ENCODE measurements around the gene RERG.
"Not testable (repeated sequence)": the region's sequence is repeated elsewhere in the genome, so short reads cannot be mapped to it uniquely, and the experiment has no call there.

Gene RERG

DNA sequence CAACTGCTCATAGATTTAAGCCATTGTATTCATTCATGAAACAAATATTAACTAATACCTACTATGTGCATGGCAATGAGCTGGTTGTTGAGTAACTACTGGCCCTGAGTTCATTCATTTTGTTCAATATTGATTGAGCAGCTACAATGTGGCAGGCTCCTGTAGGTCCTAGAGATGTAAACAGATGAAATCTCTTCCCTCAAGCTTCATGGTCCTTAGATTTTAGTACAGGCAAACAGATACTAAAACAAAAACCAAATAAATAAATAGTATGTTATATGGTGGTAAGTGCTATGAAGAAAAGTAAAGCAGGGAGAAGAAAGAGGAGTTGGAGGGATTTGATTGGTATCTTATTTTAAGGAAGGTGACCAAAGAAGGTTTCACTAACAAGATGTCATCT lies 77.8 kb downstream of the RERG start:
- no peak for DNase-seq (ENCODE audit: low spot score)

DNA sequence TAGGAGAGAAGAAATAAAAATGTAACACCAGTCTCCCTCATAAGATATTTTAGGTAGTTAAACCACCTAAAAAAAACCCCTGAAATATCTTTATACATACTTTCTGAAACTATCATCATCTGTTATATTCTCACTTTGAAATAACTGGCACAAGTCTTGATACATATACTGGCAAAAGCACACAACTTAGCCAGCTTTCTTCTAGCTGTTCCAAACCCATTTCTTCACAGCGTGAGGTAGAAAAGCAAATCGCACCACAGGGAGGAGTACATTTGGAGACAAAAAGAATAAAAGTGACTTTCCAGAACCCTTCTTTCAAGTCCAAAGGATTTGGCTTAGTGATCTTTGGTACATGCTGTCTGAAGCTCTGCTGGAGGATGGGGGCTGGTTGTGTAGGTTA lies 78.5 kb downstream of the RERG start:
- DNase-seq (ENCODE audit: low spot score) = no peak

DNA sequence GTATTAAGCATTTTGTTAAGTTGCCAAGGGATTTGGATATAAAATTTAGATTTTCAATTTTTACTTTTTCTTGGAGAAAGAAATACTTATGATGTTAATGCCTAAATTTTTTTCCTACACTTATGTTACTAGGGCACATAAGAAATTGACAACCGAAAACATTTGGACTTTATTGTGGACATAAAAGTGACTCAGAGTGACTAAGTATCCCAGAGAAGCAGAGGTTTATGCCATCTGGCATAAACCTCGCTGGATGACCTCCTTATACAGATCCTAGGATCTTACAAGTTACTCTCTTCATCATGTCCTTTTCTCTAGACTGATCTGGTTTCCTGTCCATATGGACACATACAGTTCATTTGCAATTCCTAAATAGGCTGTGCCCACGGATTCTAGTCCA lies 89.8 kb downstream of the RERG start:
- DNase-seq (ENCODE audit: low spot score) = no peak

DNA sequence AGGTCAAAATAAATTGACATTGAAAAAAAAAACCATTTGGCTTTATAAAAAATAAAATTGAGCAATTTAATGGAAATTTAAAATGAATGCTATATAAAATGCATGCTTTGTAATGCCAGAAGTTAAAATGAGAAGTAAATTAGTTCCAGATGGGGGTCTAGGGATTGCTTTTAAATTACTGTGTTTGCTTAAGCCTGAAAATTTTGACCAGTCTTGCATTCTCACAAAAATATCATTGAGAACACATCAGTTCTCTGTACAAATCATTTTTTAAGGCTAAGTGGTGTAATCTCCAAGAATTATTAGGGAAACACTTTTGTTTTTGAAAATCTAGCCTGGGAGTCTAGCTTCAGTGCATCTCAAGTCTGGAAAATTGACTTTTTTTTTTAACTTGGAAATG lies 90.7 kb downstream of the RERG start:
- no peak for DNase-seq (ENCODE audit: low spot score)

DNA sequence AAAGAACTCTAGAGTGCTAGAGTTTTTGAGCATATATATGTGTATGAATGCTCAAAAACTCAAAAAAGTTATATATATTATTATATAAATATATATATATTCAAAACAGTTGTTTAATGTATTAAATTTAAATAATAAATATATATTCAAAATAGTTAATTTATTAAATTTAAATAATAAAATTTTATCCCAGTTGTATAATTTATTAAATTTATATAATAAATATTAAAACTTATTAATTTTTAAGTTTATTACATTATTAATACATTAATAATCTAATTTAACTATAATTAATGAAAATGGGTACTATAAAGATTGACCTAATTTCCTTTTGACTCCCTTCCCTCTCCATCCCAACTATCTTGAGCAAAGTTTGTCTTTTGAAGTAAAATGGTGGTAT lies 97.8 kb downstream of the RERG start:
- no peak for DNase-seq (ENCODE audit: low spot score)

DNA sequence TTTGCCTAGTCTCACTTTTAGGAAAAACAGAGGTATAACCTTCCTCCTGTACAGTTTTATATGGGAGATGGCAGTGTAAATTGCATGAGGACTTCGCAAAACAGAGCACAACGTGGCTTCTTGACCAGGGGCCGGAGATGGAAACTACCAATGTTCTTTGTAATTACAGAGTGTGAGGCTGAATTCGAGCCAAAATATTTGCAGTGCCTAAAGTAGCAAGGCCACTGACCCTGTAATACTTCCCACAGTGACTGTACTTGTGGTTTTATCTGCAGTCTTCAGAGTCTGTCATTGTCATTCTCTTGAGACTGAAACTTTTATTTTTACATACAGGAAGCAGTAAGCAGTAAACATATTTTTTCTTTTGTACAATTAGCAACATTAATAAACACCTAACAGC lies 98.9 kb downstream of the RERG start:
- DNase-seq (ENCODE audit: low spot score) = no peak

DNA sequence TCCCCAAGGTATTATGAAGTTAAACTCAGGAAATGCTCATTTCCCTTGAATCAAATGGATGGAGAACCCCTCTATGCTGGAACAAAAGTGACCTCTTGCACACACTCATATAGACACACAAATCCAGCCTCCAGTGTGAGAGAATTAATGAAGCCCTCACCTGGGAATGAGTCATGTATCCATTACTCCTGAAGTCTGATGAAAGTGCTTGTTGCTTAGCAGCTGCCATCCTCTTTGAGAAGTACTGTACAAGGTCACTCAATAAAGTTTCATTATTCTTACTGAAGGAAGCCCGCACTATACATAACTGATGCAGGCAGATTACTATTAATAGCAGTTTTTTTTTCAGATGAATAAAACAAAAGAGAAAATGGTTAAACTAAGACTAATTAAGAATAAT lies 102.3 kb downstream of the RERG start:
- DNase-seq (ENCODE audit: low spot score) = no peak

DNA sequence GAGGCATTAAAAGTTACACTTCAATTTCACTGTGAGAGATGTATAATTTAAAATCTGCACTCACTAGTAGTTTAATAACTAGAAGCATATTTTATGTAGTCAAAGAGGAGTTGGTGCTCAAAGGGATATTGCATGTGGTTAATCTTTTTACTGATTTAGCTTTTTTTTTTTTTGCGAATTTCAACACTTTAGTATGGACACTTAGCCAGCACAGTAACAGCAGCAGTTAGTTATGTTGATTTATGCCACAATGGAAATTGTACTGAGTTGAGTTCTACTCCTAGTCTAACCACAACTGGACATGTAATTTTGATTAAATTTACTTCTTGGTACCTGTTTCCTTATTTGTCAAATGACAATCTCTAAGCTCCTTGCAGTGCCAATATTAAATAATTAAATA lies 104.2 kb downstream of the RERG start:
- no peak for DNase-seq (ENCODE audit: low spot score)

DNA sequence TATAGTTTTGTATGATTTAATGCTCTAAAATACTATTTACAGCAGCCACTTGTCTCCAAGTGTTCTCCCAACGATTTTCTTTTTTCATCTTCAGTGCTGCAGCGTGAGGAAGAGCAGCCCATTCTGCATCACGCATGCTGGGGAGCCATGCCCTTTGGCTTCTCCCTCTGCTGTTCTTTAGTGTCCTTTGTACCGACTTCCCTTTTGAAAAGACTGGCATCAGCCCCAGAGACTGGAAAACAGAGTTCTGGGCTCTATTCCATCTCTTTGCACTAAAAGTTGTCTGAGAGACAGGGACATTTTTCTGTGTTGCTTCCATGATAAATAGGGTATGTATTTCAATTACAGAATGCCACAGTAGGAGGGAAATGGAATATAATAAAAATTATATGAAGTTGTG lies 105.1 kb downstream of the RERG start:
- no peak for DNase-seq (ENCODE audit: low spot score)

DNA sequence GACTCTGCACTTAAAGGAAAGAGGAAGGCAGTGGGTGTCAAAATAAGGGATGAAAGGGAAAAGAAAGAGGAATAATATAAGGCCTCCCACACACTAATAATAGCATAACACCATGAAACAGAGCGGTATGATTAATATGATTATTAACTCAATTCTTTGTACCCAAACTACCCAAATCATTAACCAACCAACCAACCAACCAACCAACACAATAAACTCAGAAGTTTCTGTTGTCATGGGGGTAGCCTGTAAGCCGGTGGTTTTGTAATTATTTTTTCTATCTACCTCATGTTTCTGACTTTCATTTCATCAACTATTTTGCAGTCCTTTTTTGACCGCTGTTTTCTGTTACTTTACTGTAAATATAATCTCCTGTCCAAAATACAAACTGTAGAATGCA lies 105.8 kb downstream of the RERG start:
- DNase-seq (ENCODE audit: low spot score) = no peak

DNA sequence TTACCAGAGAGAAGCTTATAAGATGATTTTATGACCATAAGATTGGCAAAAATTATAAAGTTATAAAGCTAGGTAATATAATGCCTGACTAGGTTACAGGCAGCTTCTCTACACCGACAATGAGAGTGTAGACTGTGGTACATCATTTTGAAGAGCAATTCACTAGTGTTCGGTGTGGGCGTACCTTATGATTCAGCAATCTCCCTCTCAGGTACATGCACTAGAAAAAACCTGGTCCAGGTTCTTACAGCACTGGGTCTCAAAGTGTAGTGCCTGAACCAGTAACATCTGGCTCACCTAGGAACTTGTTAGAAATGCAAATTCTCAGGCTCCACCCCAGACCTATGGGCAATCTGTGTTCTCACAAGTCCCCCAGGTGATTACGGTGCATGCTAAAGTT lies 106.7 kb downstream of the RERG start:
- DNase-seq (ENCODE audit: low spot score) = no peak

DNA sequence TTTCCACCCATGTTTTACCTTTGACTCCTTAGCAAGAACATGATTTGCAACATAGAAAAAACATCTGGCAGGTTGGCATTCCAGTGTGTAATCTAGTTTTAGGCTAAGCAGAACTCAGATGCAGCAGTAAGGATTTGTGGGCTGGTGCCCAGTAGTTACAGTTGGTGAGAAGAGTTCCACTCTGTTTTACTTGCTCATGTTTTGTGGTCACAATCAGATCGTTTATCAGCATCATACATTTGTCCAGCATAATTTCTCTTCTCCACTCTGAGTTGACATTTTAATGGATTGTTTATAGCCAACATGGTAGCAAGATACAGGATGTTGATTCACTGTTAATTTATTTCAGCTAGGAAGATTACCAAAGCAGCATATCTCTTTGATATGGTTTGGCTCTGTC lies 128.4 kb downstream of the RERG start:
- DNase-seq (ENCODE audit: low spot score) = no peak

DNA sequence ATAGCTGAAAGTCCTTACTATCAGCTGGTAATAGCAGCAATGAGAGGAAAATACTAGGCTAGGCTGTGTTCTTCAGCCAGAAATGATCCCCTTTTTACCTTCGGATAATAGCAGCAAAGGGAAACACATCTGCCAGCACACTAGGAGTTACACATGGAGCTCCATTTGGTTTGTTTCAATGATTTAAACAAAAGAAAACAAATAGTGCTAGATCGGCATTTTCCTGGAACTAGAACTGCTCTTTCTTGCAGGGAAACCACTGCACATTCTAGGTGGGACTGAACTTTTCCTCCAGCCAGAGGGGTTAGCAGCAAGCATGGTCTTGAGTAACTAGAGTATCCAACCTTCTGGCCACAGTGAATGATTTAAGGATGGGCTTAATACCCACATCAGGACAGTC lies 130.8 kb downstream of the RERG start:
- no peak for DNase-seq (ENCODE audit: low spot score)

DNA sequence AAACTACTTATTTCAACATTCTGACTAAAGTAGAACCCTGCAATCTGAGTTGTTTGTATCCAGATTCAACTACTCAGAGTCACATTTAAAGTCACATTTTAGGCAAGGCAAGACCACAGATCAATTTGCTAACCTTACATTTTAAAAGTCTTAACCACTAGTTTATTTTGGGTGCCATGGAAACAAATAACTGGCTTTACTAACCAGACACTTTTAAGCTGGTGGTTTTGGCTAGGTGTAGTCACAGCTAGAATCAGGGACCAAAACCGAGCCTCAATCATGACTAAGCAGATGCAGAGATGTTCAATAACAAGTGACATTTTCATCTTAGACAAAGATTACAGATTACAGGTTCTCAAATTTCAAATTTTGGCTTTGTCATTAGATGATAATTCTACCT lies 133.1 kb downstream of the RERG start:
- no peak for DNase-seq (ENCODE audit: low spot score)

DNA sequence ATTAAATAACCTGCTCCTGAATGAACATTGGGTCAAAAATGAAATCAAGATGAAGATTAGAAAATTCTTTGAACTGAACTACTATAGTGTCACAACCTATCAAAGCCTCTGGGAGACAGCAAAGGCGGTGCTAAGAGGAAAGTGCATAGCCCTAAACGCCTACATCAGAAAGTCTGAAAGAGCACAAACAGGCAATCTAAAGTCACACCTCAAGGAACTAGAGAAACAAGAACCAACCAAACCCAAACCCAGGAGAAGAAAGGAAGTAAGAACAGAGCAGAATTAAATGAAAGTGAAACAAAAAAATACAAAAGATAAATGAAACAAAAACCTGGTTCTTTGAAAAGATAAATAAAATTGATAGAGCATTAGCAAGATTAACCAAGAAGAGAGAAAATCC lies 143.5 kb downstream of the RERG start:
- not testable (repeated sequence) for DNase-seq (ENCODE audit: low spot score)

DNA sequence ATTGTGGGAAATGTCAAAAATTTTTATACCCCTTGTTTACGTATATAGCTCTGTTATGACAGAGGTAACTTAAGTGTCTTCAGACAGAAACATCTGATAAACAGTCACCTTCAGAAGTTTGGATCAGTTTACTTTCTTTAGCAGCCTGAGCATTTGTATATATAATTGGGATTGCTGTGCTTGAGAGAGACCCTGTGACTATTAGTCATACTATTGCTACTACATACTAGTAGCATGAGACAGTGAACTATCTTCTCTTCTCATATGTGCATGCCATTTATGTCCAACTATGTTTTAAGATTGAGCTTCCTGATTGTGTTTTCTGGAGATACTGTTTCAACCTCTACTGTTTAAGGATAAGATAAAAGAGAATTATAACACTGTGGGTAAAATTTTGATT lies 146.9 kb downstream of the RERG start:
- no peak for DNase-seq (ENCODE audit: low spot score)

DNA sequence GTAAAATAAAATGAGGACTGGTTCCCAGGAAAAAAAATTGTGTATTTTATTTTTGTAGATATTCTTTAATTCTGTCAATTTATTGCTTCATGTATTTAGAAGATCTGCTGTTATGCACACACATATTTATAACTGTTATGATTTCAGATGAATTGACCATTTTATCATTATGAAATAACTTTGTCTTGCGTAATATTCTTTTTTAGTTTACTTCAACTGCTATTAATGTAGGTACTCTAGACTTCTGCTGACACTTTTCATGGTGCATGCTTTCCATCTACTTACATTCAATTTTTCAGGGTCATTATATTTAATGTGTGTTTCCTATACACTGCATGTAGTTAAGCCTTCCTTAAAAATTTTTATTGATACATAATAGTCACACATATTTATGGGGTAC lies 162.1 kb downstream of the RERG start:
- no peak for DNase-seq (ENCODE audit: low spot score)

Data from HuH-7 (cell line).